Stimulated activated CD4-positive, alpha-beta T cell treated with anti-CD3 and anti-CD28 coated beads, TNF-alpha, amount 100 ng/mL, for 48 hours (primary cell): ENCODE data around the gene PTPN13.

Source experiments
- DNase-seq, 3 donors: peaks; one replicate each; pipeline ENCODE4 v3.0.0-alpha.2; 2020; ENCODE audit warnings: low read depth in 3 of 3

Gene PTPN13

GRCh38 chr4:86857341-86858052, 263.4 kb downstream of the PTPN13 start:
- no peak for DNase-seq
